Sigmoid colon (tissue), 4 donors: ENCODE data around the gene AUTS2.

Source experiments
- CTCF ChIP-seq, 4 experiments: fragments of 450-650 bp in 3 of 4; fragments of 200-600 bp in 1 of 4; IDR thresholded peaks; one replicate each; pipeline ENCODE4 v1.5.1; 2016 to 2019; ENCODE audit warnings: antibody characterized with exemption in 4 of 4, mild to moderate bottlenecking in 3 of 4, moderate library complexity in 2 of 4
- POLR2AphosphoS5 ChIP-seq, 4 donors: sonication (generic); formaldehyde crosslinking; IDR thresholded peaks; one replicate each; pipeline ENCODE4 v1.6.1; 2017; ENCODE audit warnings: antibody characterized with exemption in 4 of 4

- TF ChIP-seq POLR2AphosphoS5 (IDR thresholded peaks at IDR 0.05) (no peak), CTCF (IDR thresholded peaks at IDR 0.05) (no peak)
These were observed 612.6 kb downstream of the AUTS2 start for GRCh38 chr7:70210936-70211310.
